HepG2 (cell line): ENCODE results near the gene NEURL4. TPM values are rescaled to one million over a fixed set of nuclear protein-coding genes. Genes with fewer than 3 reads are reported as not detected.
A peak's percentile ranks its signal among the peaks of the same experiment; 100 is the strongest.

Experiments used
- FOXA1 ChIP-seq, 2 experiments: fragments of 450-650 bp in 1 of 2; sonication (generic) in 1 of 2; formaldehyde crosslinking in 1 of 2; IDR thresholded peaks; 2 replicates each; pipeline versions ENCODE4 v1.4.0 to v1.6.1; 2016 to 2020; ENCODE audit warnings: missing genetic modification reagents in 1 of 2
- GABPA ChIP-seq, 2 experiments: IDR thresholded peaks; 2 replicates each; pipeline ENCODE4 v1.6.1; 2011 to 2016; ENCODE audit warnings: low read depth in 2 of 2, low read length in 1 of 2, missing biosample characterization in 1 of 2, missing genetic modification characterization in 1 of 2
- GATAD2A ChIP-seq: IDR thresholded peaks from 2 replicates; pipeline ENCODE4 v1.6.1; 2016
- KMT2B ChIP-seq: IDR thresholded peaks from 2 replicates; pipeline ENCODE4 v1.6.1; 2016; ENCODE audit warnings: missing genetic modification reagents, missing compliant biosample characterization
- MTA3 ChIP-seq: sonication (generic); formaldehyde crosslinking; IDR thresholded peaks from 2 replicates; pipeline ENCODE4 v1.4.0; 2020; ENCODE audit warnings: missing genetic modification reagents
- MXI1 ChIP-seq: IDR thresholded peaks from 3 replicates; pipeline ENCODE4 v1.6.1; 2012; ENCODE audit warnings: low read depth, low read length, inconsistent platforms, borderline replicate concordance
- NR2C2 ChIP-seq: sonication (generic); formaldehyde crosslinking; IDR thresholded peaks from 2 replicates; pipeline ENCODE4 v1.4.0; 2020; ENCODE audit warnings: missing genetic modification reagents, mild to moderate bottlenecking, moderate library complexity, borderline replicate concordance
- PHF21A ChIP-seq: sonication (generic); formaldehyde crosslinking; IDR thresholded peaks from 2 replicates; pipeline ENCODE4 v1.5.0; 2020; ENCODE audit warnings: mild to moderate bottlenecking, missing genetic modification reagents
- RORA ChIP-seq: sonication (generic); formaldehyde crosslinking; IDR thresholded peaks from 2 replicates; pipeline ENCODE4 v1.5.0; 2020; ENCODE audit warnings: mild to moderate bottlenecking, missing genetic modification reagents, moderate library complexity
- SOX6 ChIP-seq, 2 experiments: fragments of 450-650 bp in 1 of 2; sonication (generic) in 1 of 2; formaldehyde crosslinking in 1 of 2; IDR thresholded peaks; 2 replicates each; pipeline versions ENCODE4 v1.4.0 to v1.6.1; 2017 to 2020; ENCODE audit warnings: antibody characterized with exemption in 1 of 2, mild to moderate bottlenecking in 1 of 2, missing genetic modification reagents in 1 of 2
- U2AF2 ChIP-seq: fragments of 200-400 bp; formaldehyde crosslinking; IDR thresholded peaks from 2 replicates; pipeline ENCODE4 v1.6.1; 2017; ENCODE audit warnings: low read depth, mild to moderate bottlenecking, low read length
- ZNF496 ChIP-seq: sonication (generic); formaldehyde crosslinking; IDR thresholded peaks from 2 replicates; pipeline ENCODE4 v1.8.1; 2023; ENCODE audit warnings: mild to moderate bottlenecking, moderate library complexity, missing genetic modification reagents; ENCODE audit not compliant: insufficient replicate concordance
- ZNF564 ChIP-seq: sonication (generic); formaldehyde crosslinking; IDR thresholded peaks from 2 replicates; pipeline ENCODE4 v1.8.1; 2023; ENCODE audit warnings: mild to moderate bottlenecking, missing genetic modification reagents
- ZNF816 ChIP-seq: sonication (generic); formaldehyde crosslinking; IDR thresholded peaks from 2 replicates; pipeline ENCODE4 v1.8.0; 2022; ENCODE audit warnings: missing genetic modification reagents, mild to moderate bottlenecking, borderline replicate concordance
- polyA plus RNA-seq, 8 experiments: library from polyadenylated mRNA; depleted of rRNA in 3 of 8; stranded (reverse) in 7 of 8; unstranded in 1 of 8; fragments of >200 nt; fragmentation: Illumina TruSeq in 4 of 8; extraction: Trizol in 4 of 8; gene quantifications; 2 replicates each; pipeline versions ENCODE4 v1.2.1 to v1.2.3, GENCODE V29; 2011 to 2016; ENCODE audit warnings: low read depth in 4 of 8, missing spikeins in 1 of 8, mixed read lengths in 1 of 8; ENCODE audit not compliant: insufficient read depth in 1 of 8
- total RNA-seq, 5 experiments: library from RNA; depleted of rRNA; stranded (reverse); fragments of >200 nt; fragmentation: Illumina TruSeq; extraction: Trizol; gene quantifications; 2 replicates each; pipeline ENCODE4 v1.2.3, GENCODE V29; 2016; ENCODE audit warnings: low read depth in 1 of 5
- TF ChIP-seq, protein P1 (sequence below): sonication (generic); formaldehyde crosslinking; IDR thresholded peaks from 2 replicates; pipeline ENCODE4 v1.5.0; 2020; ENCODE audit warnings: missing genetic modification reagents
- TF ChIP-seq, protein P2 (sequence below): sonication (generic); formaldehyde crosslinking; conservative IDR thresholded peaks from 2 replicates; pipeline ENCODE4 v1.8.0; 2022; ENCODE audit warnings: low read depth, missing genetic modification reagents
- TF ChIP-seq, protein P3 (sequence below): sonication (generic); formaldehyde crosslinking; IDR thresholded peaks from 2 replicates; pipeline ENCODE4 v1.4.0; 2020; ENCODE audit warnings: low read depth, missing genetic modification reagents
- TF ChIP-seq, protein P4 (sequence below): sonication (generic); formaldehyde crosslinking; IDR thresholded peaks from 2 replicates; pipeline ENCODE4 v1.5.1; 2020; ENCODE audit warnings: missing genetic modification reagents, mild to moderate bottlenecking, borderline replicate concordance
- TF ChIP-seq, protein P5 (sequence below): sonication (generic); formaldehyde crosslinking; IDR thresholded peaks from 2 replicates; pipeline ENCODE4 v1.8.0; 2022; ENCODE audit warnings: low read depth, missing genetic modification reagents

The NEURL4 gene
- total and polyA plus RNA-seq, 2 of the 13 experiments (the other 11 are each of a cell fraction or from before 2014, with no cell fraction given): 14.8 to 15.7 TPM

DNA sequence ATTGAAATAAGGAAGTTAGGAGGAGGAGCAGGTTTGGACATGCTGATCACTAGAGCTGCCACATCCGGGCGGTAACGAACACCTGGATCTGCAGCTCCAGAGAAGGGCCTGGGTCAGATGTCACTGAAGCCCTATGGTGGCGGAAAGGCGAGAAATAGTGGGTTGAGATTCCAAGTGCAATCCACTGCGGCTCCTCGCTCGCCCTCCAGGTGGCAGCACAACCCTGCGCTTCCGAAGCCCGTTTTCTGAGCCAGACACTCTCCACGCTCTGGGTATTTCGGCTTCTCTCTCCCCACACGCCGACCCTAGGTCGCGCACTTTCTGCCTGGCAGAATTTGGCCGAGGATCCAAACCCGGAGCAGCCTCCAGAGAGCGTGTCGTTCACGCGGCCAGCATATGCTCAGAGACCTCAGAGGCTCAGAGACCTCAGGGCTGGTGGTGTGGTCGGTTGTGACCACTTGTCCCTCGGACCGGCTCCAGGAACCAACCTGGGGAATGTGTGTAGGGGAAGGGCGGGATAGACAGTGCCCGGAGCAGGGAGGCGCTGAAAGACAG, 48.5 kb downstream of the NEURL4 start (continued):
- TF ChIP-seq, protein P1, sequence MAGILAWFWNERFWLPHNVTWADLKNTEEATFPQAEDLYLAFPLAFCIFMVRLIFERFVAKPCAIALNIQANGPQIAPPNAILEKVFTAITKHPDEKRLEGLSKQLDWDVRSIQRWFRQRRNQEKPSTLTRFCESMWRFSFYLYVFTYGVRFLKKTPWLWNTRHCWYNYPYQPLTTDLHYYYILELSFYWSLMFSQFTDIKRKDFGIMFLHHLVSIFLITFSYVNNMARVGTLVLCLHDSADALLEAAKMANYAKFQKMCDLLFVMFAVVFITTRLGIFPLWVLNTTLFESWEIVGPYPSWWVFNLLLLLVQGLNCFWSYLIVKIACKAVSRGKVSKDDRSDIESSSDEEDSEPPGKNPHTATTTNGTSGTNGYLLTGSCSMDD (CRISPR knock-in tag): no peak
- TF ChIP-seq KMT2B (peak; percentile 44; the same call in 1 of the 2 replicates), MTA3 (CRISPR knock-in tag) (no peak), ZNF816 (CRISPR knock-in tag) (no peak), FOXA1 (IDR thresholded peaks at IDR 0.05) (no peak), FOXA1 (CRISPR knock-in tag; IDR thresholded peaks at IDR 0.05) (no peak), NR2C2 (CRISPR knock-in tag) (no peak), SOX6 (IDR thresholded peaks at IDR 0.05) (no peak), SOX6 (CRISPR knock-in tag; IDR thresholded peaks at IDR 0.05) (peak; percentile 16; the same call in 1 of the 2 replicates), ZNF564 (CRISPR knock-in tag) (no peak; the same call in none of the 2 replicates), GATAD2A (CRISPR knock-in tag) (peak; percentile 50), PHF21A (no peak), MXI1 (peak; percentile 84; the same call in 1 of the 3 replicates), RORA (CRISPR knock-in tag) (no peak), U2AF2 (no peak), GABPA (IDR thresholded peaks at IDR 0.05; ENCODE audit: low read depth, low read length) (no peak), GABPA (CRISPR knock-in tag; IDR thresholded peaks at IDR 0.05; ENCODE audit: low read depth) (peak; percentile 43), ZNF496 (CRISPR knock-in tag) (no peak)
- TF ChIP-seq, protein P2, sequence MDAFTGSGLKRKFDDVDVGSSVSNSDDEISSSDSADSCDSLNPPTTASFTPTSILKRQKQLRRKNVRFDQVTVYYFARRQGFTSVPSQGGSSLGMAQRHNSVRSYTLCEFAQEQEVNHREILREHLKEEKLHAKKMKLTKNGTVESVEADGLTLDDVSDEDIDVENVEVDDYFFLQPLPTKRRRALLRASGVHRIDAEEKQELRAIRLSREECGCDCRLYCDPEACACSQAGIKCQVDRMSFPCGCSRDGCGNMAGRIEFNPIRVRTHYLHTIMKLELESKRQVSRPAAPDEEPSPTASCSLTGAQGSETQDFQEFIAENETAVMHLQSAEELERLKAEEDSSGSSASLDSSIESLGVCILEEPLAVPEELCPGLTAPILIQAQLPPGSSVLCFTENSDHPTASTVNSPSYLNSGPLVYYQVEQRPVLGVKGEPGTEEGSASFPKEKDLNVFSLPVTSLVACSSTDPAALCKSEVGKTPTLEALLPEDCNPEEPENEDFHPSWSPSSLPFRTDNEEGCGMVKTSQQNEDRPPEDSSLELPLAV (CRISPR knock-in tag): no peak
- TF ChIP-seq, protein P3, sequence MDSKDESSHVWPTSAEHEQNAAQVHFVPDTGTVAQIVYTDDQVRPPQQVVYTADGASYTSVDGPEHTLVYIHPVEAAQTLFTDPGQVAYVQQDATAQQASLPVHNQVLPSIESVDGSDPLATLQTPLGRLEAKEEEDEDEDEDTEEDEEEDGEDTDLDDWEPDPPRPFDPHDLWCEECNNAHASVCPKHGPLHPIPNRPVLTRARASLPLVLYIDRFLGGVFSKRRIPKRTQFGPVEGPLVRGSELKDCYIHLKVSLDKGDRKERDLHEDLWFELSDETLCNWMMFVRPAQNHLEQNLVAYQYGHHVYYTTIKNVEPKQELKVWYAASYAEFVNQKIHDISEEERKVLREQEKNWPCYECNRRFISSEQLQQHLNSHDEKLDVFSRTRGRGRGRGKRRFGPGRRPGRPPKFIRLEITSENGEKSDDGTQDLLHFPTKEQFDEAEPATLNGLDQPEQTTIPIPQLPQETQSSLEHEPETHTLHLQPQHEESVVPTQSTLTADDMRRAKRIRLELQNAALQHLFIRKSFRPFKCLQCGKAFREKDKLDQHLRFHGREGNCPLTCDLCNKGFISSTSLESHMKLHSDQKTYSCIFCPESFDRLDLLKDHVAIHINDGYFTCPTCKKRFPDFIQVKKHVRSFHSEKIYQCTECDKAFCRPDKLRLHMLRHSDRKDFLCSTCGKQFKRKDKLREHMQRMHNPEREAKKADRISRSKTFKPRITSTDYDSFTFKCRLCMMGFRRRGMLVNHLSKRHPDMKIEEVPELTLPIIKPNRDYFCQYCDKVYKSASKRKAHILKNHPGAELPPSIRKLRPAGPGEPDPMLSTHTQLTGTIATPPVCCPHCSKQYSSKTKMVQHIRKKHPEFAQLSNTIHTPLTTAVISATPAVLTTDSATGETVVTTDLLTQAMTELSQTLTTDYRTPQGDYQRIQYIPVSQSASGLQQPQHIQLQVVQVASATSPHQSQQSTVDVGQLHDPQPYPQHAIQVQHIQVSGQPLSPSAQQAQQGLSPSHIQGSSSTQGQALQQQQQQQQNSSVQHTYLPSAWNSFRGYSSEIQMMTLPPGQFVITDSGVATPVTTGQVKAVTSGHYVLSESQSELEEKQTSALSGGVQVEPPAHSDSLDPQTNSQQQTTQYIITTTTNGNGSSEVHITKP (CRISPR knock-in tag): no peak; the same call in 1 of the 2 replicates
- TF ChIP-seq, protein P4, sequence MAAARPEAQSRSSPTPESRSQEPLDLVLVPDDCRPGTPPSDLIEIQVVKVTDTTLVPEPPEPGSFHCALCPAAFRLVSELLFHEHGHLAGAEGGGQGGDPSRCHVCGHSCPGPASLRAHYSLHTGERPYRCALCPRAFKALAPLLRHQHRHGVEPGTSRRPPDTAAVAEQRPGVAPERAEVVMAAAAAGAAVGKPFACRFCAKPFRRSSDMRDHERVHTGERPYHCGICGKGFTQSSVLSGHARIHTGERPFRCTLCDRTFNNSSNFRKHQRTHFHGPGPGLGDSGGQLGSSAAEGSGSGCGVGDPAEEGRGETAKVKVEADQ (CRISPR knock-in tag): 0 out of 2 replicates have a peak, but pooled peaks have one; percentile 72
- TF ChIP-seq, protein P5, sequence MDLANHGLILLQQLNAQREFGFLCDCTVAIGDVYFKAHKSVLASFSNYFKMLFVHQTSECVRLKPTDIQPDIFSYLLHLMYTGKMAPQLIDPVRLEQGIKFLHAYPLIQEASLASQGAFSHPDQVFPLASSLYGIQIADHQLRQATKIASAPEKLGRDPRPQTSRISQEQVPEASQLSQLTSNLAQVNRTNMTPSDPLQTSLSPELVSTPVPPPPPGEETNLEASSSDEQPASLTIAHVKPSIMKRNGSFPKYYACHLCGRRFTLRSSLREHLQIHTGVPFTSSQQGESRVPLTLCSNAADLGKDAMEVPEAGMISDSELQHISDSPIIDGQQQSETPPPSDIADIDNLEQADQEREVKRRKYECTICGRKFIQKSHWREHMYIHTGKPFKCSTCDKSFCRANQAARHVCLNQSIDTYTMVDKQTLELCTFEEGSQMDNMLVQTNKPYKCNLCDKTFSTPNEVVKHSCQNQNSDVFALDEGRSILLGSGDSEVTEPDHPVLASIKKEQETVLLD (CRISPR knock-in tag): no peak
